ENCODE data around the gene ZNF484. TPM values are rescaled to one million over a fixed set of nuclear protein-coding genes. Genes with fewer than 3 reads are reported as not detected.
"Not testable (repeated sequence)": the region's sequence is repeated elsewhere in the genome, so short reads cannot be mapped to it uniquely, and the experiment has no call there.

The ZNF484 gene
- total RNA-seq, 6 experiments from 2014 or later: 5.1 to 7.0 (median 5.6) TPM

GRCh38 chr9:92864152-92864551, 13.7 kb downstream of the ZNF484 start:
- H3K4me3 Mint-ChIP-seq: no peak overlapping the region
- no peak for DNase-seq
- peaks cover 79% of the 10 kb centered on the region for H3K36me3 Mint-ChIP-seq (ENCODE audit: low read depth)
- no peak for TF ChIP-seq CTCF (IDR thresholded peaks at IDR 0.05)
- no peak overlapping the region for H3K27ac Mint-ChIP-seq
- peaks cover 3% of the 10 kb centered on the region; the same call in 1 of the 2 replicates for H3K9me3 Mint-ChIP-seq
- no peaks in the 10 kb centered on the region for H3K4me1 Mint-ChIP-seq (ENCODE audit: low read depth)
- no peaks in the 10 kb centered on the region for H3K27me3 Mint-ChIP-seq (ENCODE audit: insufficient read depth)

GRCh38 chr9:92860867-92861266, 17.0 kb downstream of the ZNF484 start:
- no peak overlapping the region for H3K4me3 Mint-ChIP-seq
- no peak overlapping the region for H3K27ac Mint-ChIP-seq
- H3K4me1 Mint-ChIP-seq (ENCODE audit: low read depth): no peaks in the 10 kb centered on the region
- TF ChIP-seq CTCF (IDR thresholded peaks at IDR 0.05): no peak
- peaks cover 82% of the 10 kb centered on the region for H3K36me3 Mint-ChIP-seq (ENCODE audit: low read depth)
- H3K27me3 Mint-ChIP-seq (ENCODE audit: insufficient read depth): no peaks in the 10 kb centered on the region; the same call in 1 of the 2 replicates
- H3K9me3 Mint-ChIP-seq: no peaks in the 10 kb centered on the region; the same call in 1 of the 2 replicates
- no peak for DNase-seq

GRCh38 chr9:92857236-92857635, 20.6 kb downstream of the ZNF484 start:
- DNase-seq: no peak
- no peaks in the 10 kb centered on the region; the same call in 1 of the 2 replicates for H3K27me3 Mint-ChIP-seq (ENCODE audit: insufficient read depth)
- no peak overlapping the region for H3K27ac Mint-ChIP-seq
- TF ChIP-seq CTCF (IDR thresholded peaks at IDR 0.05): no peak
- peaks cover 8% of the 10 kb centered on the region; the same call in 1 of the 2 replicates for H3K9me3 Mint-ChIP-seq
- H3K4me3 Mint-ChIP-seq: no peak overlapping the region
- no peaks in the 10 kb centered on the region for H3K4me1 Mint-ChIP-seq (ENCODE audit: low read depth)
- H3K36me3 Mint-ChIP-seq (ENCODE audit: low read depth): peaks cover 81% of the 10 kb centered on the region

GRCh38 chr9:92853716-92854115, 24.1 kb downstream of the ZNF484 start:
- H3K36me3 Mint-ChIP-seq (ENCODE audit: low read depth): peaks cover 86% of the 10 kb centered on the region
- no peaks in the 10 kb centered on the region for H3K4me1 Mint-ChIP-seq (ENCODE audit: low read depth)
- no peak overlapping the region for H3K27ac Mint-ChIP-seq
- H3K27me3 Mint-ChIP-seq (ENCODE audit: insufficient read depth): no peaks in the 10 kb centered on the region; the same call in 1 of the 2 replicates
- no peak for DNase-seq
- H3K4me3 Mint-ChIP-seq: no peak overlapping the region
- peaks cover 39% of the 10 kb centered on the region for H3K9me3 Mint-ChIP-seq
- TF ChIP-seq CTCF (IDR thresholded peaks at IDR 0.05): no peak

GRCh38 chr9:92850898-92851297, 26.9 kb downstream of the ZNF484 start:
- Mint-ChIP-seq H3K27ac (no peak overlapping the region), H3K4me1 (ENCODE audit: low read depth) (no peaks in the 10 kb centered on the region), H3K4me3 (no peak overlapping the region), H3K9me3 (peaks cover 66% of the 10 kb centered on the region), H3K36me3 (ENCODE audit: low read depth) (peaks cover 88% of the 10 kb centered on the region), H3K27me3 (ENCODE audit: insufficient read depth) (no peaks in the 10 kb centered on the region)
- TF ChIP-seq CTCF (IDR thresholded peaks at IDR 0.05): no peak
- no peak for DNase-seq

GRCh38 chr9:92848740-92849139, 29.1 kb downstream of the ZNF484 start:
- H3K27me3 Mint-ChIP-seq (ENCODE audit: insufficient read depth); H3K4me1 Mint-ChIP-seq (ENCODE audit: low read depth); DNase-seq; H3K4me3 Mint-ChIP-seq; H3K27ac Mint-ChIP-seq: not testable (repeated sequence)
- H3K9me3 Mint-ChIP-seq: peaks cover 88% of the 10 kb centered on the region
- H3K36me3 Mint-ChIP-seq (ENCODE audit: low read depth): peaks cover 95% of the 10 kb centered on the region
